Osteocyte (in vitro differentiated cells): Measurements from ENCODE around the gene SKOR2. TPM values are rescaled to one million over a fixed set of nuclear protein-coding genes. Genes with fewer than 3 reads are reported as not detected.

ENCODE experiments used
- DNase-seq: peaks from one replicate; pipeline ENCODE4 v3.0.0; 2021; ENCODE audit warnings: mixed read lengths; ENCODE audit not compliant: unreplicated experiment; ENCODE audit errors: extremely low spot score
- H3K27ac Mint-ChIP-seq: one replicate; pipeline ENCODE4 v1.8.0; 2021; ENCODE audit warnings: mild to moderate bottlenecking, mixed read lengths; ENCODE audit not compliant: unreplicated experiment
- H3K27me3 Mint-ChIP-seq: one replicate; pipeline ENCODE4 v1.8.0; 2021; ENCODE audit warnings: mixed read lengths; ENCODE audit not compliant: unreplicated experiment
- H3K36me3 Mint-ChIP-seq: one replicate; pipeline ENCODE4 v1.8.0; 2021; ENCODE audit warnings: mixed read lengths; ENCODE audit not compliant: unreplicated experiment
- H3K4me1 Mint-ChIP-seq: one replicate; pipeline ENCODE4 v1.8.0; 2021; ENCODE audit warnings: mixed read lengths; ENCODE audit not compliant: unreplicated experiment
- H3K4me3 Mint-ChIP-seq: one replicate; pipeline ENCODE4 v1.8.0; 2021; ENCODE audit warnings: mild to moderate bottlenecking, moderate library complexity, mixed read lengths; ENCODE audit not compliant: unreplicated experiment
- H3K9me3 Mint-ChIP-seq: one replicate; pipeline ENCODE4 v1.8.0; 2021; ENCODE audit warnings: mixed read lengths; ENCODE audit not compliant: unreplicated experiment
- CTCF ChIP-seq: fragments of 200-600 bp; sonication (generic); IDR thresholded peaks from 2 replicates; pipeline ENCODE4 v1.5.0; 2021; ENCODE audit warnings: antibody characterized with exemption, mild to moderate bottlenecking, moderate library complexity
- total RNA-seq: library from RNA; stranded (reverse); gene quantifications from 2 replicates; pipeline ENCODE4 v1.2.1, GENCODE V29; 2021

The SKOR2 gene
- total RNA-seq, 1 donor from 2014 or later: not detected

- no peak for DNase-seq
- no peaks in the 10 kb centered on the region for H3K36me3 Mint-ChIP-seq
- no peak overlapping the region for H3K4me3 Mint-ChIP-seq
- TF ChIP-seq CTCF: no peak
- peaks cover 71% of the 10 kb centered on the region for H3K27me3 Mint-ChIP-seq
- peaks cover 5% of the 10 kb centered on the region for H3K4me1 Mint-ChIP-seq
- H3K9me3 Mint-ChIP-seq: no peaks in the 10 kb centered on the region
- H3K27ac Mint-ChIP-seq: no peak overlapping the region
Measured at GRCh38 chr18:47260120-47260923, 8.9 kb upstream of the SKOR2 start.

GRCh38 chr18:47254341-47254939 is 3.0 kb upstream of the SKOR2 start:
- Mint-ChIP-seq H3K36me3 (no peaks in the 10 kb centered on the region), H3K27me3 (peaks cover 68% of the 10 kb centered on the region), H3K4me1 (peaks cover 3% of the 10 kb centered on the region), H3K27ac (no peak overlapping the region), H3K9me3 (no peaks in the 10 kb centered on the region), H3K4me3 (no peak overlapping the region)
- TF ChIP-seq CTCF: no peak
- no peak for DNase-seq

GRCh38 chr18:47253101-47253654 is 1.7 kb upstream of the SKOR2 start:
- Mint-ChIP-seq H3K4me3 (no peak overlapping the region), H3K27me3 (peaks cover 71% of the 10 kb centered on the region), H3K9me3 (no peaks in the 10 kb centered on the region), H3K36me3 (peaks cover 3% of the 10 kb centered on the region), H3K27ac (no peak overlapping the region), H3K4me1 (peaks cover 5% of the 10 kb centered on the region)
- TF ChIP-seq CTCF: no peak
- no peak for DNase-seq

GRCh38 chr18:47250391-47251046 is 941 bp downstream of the SKOR2 start:
- no peak overlapping the region for H3K4me3 Mint-ChIP-seq
- no peak overlapping the region for H3K27ac Mint-ChIP-seq
- H3K4me1 Mint-ChIP-seq: peaks cover 5% of the 10 kb centered on the region
- H3K36me3 Mint-ChIP-seq: peaks cover 3% of the 10 kb centered on the region
- no peak for TF ChIP-seq CTCF
- peaks cover 5% of the 10 kb centered on the region for H3K9me3 Mint-ChIP-seq
- H3K27me3 Mint-ChIP-seq: peaks cover 72% of the 10 kb centered on the region
- DNase-seq: no peak
